Hindlimb muscle (tissue), 1 donor: ENCODE results near the gene CDAN1. TPM values are rescaled to one million over a fixed set of nuclear protein-coding genes. Genes with fewer than 3 reads are reported as not detected.
"Not testable (repeated sequence)": the region's sequence is repeated elsewhere in the genome, so short reads cannot be mapped to it uniquely, and the experiment has no call there.

Experiments
- DNase-seq: peaks from one replicate; pipeline ENCODE4 v3.0.0-alpha.2; 2013
- polyA plus RNA-seq: library from polyadenylated mRNA; unstranded; fragments of 120-200 nt; gene quantifications from one replicate; pipeline ENCODE4 v1.2.1, GENCODE V29; 2013; ENCODE audit not compliant: insufficient read length

Gene CDAN1, protein sequence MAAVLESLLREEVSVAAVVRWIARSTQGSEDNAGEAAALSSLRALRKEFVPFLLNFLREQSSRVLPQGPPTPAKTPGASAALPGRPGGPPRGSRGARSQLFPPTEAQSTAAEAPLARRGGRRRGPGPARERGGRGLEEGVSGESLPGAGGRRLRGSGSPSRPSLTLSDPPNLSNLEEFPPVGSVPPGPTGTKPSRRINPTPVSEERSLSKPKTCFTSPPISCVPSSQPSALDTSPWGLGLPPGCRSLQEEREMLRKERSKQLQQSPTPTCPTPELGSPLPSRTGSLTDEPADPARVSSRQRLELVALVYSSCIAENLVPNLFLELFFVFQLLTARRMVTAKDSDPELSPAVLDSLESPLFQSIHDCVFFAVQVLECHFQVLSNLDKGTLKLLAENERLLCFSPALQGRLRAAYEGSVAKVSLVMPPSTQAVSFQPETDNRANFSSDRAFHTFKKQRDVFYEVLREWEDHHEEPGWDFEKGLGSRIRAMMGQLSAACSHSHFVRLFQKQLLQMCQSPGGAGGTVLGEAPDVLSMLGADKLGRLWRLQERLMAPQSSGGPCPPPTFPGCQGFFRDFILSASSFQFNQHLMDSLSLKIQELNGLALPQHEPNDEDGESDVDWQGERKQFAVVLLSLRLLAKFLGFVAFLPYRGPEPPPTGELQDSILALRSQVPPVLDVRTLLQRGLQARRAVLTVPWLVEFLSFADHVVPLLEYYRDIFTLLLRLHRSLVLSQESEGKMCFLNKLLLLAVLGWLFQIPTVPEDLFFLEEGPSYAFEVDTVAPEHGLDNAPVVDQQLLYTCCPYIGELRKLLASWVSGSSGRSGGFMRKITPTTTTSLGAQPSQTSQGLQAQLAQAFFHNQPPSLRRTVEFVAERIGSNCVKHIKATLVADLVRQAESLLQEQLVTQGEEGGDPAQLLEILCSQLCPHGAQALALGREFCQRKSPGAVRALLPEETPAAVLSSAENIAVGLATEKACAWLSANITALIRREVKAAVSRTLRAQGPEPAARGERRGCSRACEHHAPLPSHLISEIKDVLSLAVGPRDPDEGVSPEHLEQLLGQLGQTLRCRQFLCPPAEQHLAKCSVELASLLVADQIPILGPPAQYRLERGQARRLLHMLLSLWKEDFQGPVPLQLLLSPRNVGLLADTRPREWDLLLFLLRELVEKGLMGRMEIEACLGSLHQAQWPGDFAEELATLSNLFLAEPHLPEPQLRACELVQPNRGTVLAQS
- polyA plus RNA-seq: 20.0 TPM

GRCh38 chr15:42736793-42737528, at the start of gene CDAN1:
TSS of gene CDAN1 (minus strand) at chr15:42737128. CDS start at chr15:42737102, 26 bp downstream.
- DNase-seq: peak; percentile 92

DNA sequence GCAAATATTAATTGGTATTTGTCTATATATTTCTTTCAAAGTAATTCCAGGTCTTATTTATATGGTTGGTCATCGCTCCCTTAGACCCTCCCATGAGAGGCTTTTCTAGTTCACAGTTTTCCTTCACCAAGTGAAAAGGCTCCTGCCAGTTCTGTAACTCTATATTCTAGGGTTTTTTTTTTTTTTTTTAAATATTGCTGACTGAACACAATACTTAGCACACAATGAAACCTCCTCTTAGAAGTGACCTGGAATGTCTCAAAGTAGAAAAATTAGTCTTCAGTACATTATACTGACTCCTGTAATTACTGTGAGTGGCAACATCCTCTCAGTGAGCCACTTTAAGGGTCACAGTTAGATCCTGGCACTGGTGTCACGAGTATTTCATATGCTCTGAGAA, 48.6 kb upstream of the CDAN1 start:
- no peak for DNase-seq

DNA sequence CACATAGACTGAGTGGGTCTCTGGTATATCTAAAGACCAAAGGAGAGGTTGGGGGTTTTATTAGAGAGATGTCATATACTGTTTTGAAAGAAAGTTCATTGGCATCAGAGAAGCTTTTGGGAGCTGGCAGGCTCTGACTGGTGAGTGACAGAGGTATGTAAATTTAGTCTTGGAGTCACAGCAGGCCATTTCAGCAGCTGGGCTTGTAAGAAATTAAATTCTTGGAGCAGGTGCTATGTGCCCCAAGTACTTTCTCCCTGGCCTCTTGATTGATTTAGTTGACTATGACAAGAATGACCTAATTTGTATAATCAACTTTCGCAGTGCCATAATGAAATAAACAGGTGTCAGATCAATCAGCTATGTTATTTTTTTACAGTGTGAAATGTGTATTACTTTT, 47.8 kb upstream of the CDAN1 start:
- no peak for DNase-seq

DNA sequence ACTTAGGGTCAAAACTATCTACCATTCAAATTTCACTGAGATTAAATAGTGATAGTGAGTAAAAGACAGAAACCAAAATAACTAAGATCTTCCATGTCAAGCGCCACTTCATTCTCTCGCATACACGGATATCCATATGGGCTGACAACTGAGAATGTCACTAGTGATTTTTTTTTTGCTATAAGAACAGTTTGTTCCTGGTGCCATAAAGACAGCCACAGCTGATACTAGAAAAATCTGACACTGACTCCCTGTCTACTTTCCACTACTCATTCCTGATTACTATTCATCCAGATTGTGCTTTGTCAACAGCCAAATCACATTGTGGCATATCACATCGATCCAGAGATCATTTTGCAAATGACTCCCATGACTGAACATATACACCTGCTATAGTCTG, 45.8 kb upstream of the CDAN1 start:
- no peak for DNase-seq

DNA sequence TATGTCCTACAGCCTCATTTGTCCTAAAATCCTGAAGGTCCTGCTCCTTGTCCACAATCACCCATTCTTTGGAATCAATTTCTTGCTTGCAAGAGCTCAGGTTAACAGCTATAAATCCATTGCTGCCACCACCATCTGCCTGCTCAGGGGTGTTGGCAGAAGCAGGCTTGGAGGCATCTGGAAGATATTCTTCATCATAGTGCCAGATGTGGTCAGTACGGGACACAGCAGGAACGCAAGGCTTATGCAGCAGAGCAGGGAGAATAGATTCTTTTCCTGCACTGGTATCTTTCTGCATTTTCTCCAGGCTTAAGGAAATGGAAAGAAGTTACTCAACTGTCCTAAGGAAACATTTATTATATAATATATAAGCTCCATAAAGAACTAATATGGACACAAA, 38.5 kb upstream of the CDAN1 start:
- DNase-seq: no peak

- no peak for DNase-seq
Observed at GRCh38 chr15:42772901-42773300, 36.0 kb upstream of the CDAN1 start.

GRCh38 chr15:42772144-42772543, 35.2 kb upstream of the CDAN1 start:
- DNase-seq: peak; percentile 30

- DNase-seq: not testable (repeated sequence)
Observed at GRCh38 chr15:42766109-42766508, 29.2 kb upstream of the CDAN1 start.

DNA sequence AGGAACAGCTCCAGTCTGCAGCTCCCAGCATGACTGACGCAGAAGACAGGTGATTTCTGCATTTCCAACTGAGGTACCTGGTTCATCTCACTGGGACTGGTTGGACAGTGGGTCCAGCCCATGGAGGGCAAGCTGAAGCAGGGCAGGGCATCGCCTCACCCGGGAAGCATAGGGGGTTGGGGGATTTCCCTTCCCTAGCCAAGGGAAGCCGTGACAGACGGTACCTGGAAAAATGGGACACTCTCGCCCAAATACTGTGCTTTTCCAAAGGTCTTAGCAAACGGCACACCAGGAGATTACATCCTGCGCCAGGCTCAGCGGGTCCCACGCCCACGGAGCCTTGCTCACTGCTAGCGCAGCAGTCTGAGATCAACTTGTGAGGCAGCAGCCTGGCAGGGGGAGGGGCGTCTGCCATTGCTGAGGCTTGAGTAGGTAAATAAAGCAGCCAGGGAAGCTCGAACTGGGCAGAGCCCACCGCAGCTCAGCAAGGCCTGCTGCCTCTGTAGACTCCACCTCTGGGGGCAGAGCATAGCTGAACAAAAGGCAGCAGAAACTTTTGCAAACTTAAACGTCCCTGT, 27.3 kb upstream of the CDAN1 start:
- not testable (repeated sequence) for DNase-seq

DNA sequence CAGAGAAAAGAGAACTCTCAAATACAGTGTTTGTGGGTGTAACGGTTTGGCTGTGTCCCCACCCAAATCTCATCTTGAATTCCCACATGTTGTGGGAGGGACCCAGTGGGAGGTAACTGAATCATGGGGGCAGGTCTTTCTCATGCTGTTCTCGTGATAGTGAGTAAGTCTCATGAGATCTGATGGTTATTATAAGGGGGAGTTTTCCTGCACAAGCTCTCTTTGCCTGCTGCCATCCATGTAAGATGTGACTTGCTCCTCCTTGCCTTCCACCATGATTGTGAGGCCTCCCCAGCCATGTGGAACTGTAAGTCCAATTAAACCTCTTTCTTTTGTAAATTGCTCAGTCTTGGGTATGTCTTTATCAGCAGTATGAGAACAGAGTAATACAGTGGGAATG, 24.9 kb upstream of the CDAN1 start:
- DNase-seq: not testable (repeated sequence)

DNA sequence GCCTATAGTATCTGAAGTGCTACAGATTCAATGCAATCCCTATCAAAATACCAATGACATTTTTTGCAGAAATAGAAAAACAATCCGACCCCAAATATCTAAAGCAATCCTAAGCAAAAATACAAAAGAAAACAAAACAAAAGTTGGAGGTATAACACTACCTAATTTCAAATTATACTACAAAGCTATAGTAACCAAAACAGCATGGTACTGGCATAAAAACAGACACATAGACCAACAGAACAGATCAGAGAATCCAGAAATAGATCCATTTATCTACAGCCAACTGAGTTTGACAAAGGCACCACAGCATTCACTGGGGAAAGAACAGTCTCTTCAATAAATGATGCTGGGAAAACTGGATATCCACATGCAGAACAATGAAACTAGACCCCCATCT, 23.8 kb upstream of the CDAN1 start:
- DNase-seq: no peak

- no peak for DNase-seq
Observed at GRCh38 chr15:42759093-42759492, 22.2 kb upstream of the CDAN1 start.

DNA sequence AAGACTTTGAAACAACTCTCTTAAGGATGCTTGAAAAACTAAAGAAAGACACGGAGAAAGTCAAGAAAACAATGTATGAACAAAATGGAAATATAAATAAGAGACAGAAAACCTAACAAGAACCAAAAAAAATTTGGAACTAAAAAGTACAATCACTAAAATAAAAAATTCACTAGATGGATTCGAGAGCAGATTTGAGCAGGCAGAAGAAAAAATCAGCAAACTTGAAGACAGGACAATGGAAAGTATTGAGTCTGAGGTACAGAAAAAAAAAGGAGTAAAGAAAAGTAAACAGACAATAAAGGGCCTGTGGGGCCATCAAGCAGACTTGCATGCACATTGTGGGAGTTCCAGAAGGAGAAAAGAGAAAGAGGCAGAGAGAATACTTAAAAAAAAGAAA, 13.4 kb upstream of the CDAN1 start:
- no peak for DNase-seq

DNA sequence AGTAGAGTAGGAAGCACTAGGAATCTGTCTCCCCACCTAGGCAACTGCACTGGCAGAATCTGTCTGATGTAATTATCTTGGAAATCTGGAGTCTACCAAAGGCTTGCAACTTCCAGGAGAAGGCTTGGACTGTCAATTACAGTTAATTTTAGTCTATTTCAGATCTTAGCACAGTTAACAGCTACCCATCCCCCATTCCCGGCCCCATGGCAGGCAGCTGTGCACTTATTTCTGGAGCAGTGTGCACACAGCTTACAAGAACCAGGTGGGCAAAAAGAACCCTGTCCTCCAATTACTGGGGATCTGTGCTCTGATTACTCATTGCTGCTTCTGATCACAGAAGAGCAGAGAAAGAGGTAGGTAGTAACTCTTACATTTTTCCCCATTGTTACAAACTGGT, 12.3 kb upstream of the CDAN1 start:
- no peak for DNase-seq

GRCh38 chr15:42744195-42744594, 7.3 kb upstream of the CDAN1 start:
- DNase-seq: no peak

DNA sequence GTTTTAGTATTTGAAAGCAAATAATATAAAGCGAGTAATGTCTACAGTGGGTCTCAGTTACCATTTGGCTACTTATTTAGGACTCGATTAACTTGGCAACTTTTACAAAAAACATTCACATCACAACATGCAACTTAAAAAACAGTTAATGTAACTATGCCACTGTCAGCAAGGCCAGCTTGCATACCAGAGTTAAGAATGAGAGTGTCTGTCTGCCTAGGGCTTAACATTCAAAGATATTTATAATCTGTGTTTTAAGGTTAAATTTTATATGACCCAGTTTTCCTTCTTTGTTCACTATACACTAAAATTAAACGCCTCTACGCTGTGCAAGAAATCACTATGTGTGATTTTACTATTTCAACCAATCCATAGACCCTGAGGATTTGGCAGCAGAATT, 5.2 kb upstream of the CDAN1 start:
- no peak for DNase-seq

- no peak for DNase-seq
Observed at GRCh38 chr15:42741710-42742109, 4.8 kb upstream of the CDAN1 start.

GRCh38 chr15:42737529-42738328, 801 bp upstream of the CDAN1 start:
- no peak for DNase-seq

DNA sequence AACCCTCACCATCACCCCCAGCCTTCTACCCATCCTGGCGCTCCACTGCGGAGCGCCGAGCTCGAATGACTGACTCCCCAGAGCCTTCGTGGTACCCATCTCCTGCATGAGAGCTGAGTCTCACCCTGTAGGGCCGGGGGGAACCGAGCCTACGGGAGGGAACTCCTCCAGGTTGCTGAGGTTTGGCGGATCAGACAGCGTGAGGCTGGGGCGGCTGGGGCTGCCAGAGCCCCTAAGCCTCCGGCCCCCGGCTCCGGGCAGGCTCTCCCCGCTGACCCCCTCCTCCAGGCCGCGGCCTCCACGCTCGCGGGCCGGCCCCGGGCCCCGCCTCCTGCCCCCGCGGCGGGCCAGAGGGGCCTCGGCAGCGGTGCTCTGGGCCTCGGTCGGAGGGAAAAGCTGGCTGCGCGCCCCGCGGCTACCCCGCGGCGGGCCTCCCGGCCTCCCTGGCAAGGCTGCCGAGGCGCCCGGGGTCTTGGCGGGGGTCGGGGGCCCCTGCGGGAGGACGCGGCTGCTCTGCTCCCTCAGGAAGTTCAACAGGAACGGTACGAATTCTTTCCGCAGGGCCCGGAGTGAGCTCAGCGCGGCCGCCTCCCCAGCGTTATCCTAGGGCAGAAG, 643 bp downstream of the CDAN1 start:
- DNase-seq: peak; percentile 44

GRCh38 chr15:42735382-42736165, 1.4 kb downstream of the CDAN1 start:
- DNase-seq: no peak
